Right lobe of liver (tissue), 6 donors: ENCODE data around the gene RDX. TPM values are rescaled to one million over a fixed set of nuclear protein-coding genes. Genes with fewer than 3 reads are reported as not detected.
A peak's percentile ranks its signal among the peaks of the same experiment; 100 is the strongest.

ENCODE experiments used
- ATAC-seq, 4 donors: fragments of 200-7000 bp; cut with Tn5 transposase; one replicate each; pipeline ENCODE4 v1.9.1; 2020; ENCODE audit warnings: mild to moderate bottlenecking in 4 of 4, moderate library complexity in 4 of 4
- DNase-seq, 3 donors: peaks; one replicate each; pipeline ENCODE4 v3.0.0-alpha.2; 2020
- H3K27ac ChIP-seq, 3 donors: fragments of 200-600 bp; one replicate each; pipeline ENCODE4 v1.8.0; 2022
- H3K27me3 ChIP-seq, 2 donors: fragments of 200-600 bp; one replicate each; pipeline ENCODE4 v1.8.0; 2022
- H3K36me3 ChIP-seq, 4 donors: fragments of 200-600 bp; sonication (generic) in 1 of 4; one replicate each; pipeline versions ENCODE4 v1.5.1 to v1.8.0; 2017 to 2022; ENCODE audit warnings: control low read depth in 1 of 4
- H3K4me1 ChIP-seq, 4 donors: fragments of 200-600 bp; sonication (generic) in 1 of 4; one replicate each; pipeline versions ENCODE4 v1.5.1 to v1.8.0; 2017 to 2022; ENCODE audit warnings: control low read depth in 1 of 4
- H3K4me3 ChIP-seq, 3 donors: fragments of 200-600 bp; one replicate each; pipeline ENCODE4 v1.8.0; 2022
- H3K9me3 ChIP-seq, 4 donors: fragments of 200-600 bp; sonication (generic) in 1 of 4; one replicate each; pipeline versions ENCODE4 v1.5.1 to v1.8.0; 2017 to 2022; ENCODE audit warnings: control low read depth in 1 of 4
- POLR2A ChIP-seq: fragments of 450-650 bp; IDR thresholded peaks from one replicate; pipeline ENCODE4 v1.6.1; 2017; ENCODE audit warnings: antibody characterized with exemption, mild to moderate bottlenecking
- WGBS: methylation state at CpG from one replicate; pipeline ENCODE4 v1.1.6; 2018; ENCODE audit warnings: low coverage, low lambda C conversion rate; ENCODE audit not compliant: insufficient coverage; ENCODE audit errors: missing lambda C conversion rate; 5-methylcytosine and 5-hydroxymethylcytosine counted together
- intact Hi-C, 2 donors: fragments of 100-400 bp; cut with DNase I; formaldehyde crosslinking; loops; one replicate each; pipeline versions ENCODE4 v1.11.2 to v1.14.1; 2022
- total RNA-seq, 6 experiments: library from RNA; depleted of rRNA in 2 of 6; stranded (reverse); fragments of >200 nt in 2 of 6; fragmentation: NEBNext Ultra II Directional in 3 of 6; extraction: Animal tissue kit (Norgen Biotek cat#: 25700) in 3 of 6; gene quantifications; one replicate each; pipeline versions ENCODE4 v1.1.0 to v1.2.4, GENCODE V29; 2016 to 2023
- TF ChIP-seq, protein P1 (sequence below), 4 donors: fragments of 200-600 bp in 3 of 4; fragments of 450-650 bp in 1 of 4; IDR thresholded peaks; one replicate each; pipeline versions ENCODE4 v1.5.1 to v1.8.0; 2016 to 2022; ENCODE audit warnings: antibody characterized with exemption in 4 of 4, mild to moderate bottlenecking in 2 of 4
- donor health status: DM: no; HTN: yes; CAD: no.
- donor health status: DM: no; HTN: no; CAD: no.
- donor health status: DM: no; HTN: no; CAD: no.
- donor health status: DM: no; HTN: yes; CAD: no.
- donor health status: DM: no; HTN: yes; CAD: no.

The RDX gene
- total RNA-seq, 6 experiments from 2014 or later, result 47.1 to 87.8 (median 81.8) TPM

DNA sequence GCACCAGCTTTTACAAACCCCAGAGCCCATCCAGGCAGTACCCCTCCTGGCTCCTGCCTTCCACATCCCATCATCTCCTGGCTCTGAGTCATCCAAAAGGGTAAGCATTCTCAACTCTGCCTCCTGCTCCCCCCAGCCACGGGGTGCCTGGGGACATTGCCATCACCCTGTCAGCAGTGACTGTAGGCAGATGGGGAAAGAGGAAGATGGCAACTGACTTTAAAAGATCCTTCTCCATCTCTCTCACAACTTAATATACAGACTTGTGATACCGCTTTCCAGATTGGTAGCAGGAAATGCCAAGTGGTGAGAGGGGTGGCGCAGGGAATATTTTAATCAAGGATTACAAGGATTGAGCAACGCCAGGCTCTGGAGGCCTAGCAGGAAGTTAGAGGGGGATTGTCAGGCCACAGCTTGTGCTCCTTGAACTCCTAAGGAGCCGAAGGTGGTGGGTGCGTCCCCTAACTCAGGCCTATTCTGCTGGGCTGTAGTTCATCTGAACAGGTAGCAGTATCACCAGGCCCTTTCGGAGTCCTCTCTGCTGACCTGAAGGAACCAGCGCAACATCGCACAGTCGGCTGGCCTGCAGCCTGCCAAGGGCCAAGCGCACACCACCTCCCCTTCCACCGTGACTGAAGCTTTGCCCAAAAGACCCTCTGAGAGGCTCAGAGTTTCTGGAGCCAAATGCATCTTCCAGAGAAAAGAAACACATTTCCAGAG, 119.9 kb downstream of the RDX start:
- Histone ChIP-seq H3K9me3 (no peaks in the 10 kb centered on the region), H3K4me1 (peaks cover 0 to 7% (median 2%) of the 10 kb centered on the region in 4 donors), H3K27me3 (no peaks in the 10 kb centered on the region), H3K4me3 (no peak overlapping the region), H3K36me3 (no peaks in the 10 kb centered on the region), H3K27ac (no peak overlapping the region)
- intact Hi-C loops, result no loop called here
- ATAC-seq, result no peak
- no peak for DNase-seq
- TF ChIP-seq, protein P1, sequence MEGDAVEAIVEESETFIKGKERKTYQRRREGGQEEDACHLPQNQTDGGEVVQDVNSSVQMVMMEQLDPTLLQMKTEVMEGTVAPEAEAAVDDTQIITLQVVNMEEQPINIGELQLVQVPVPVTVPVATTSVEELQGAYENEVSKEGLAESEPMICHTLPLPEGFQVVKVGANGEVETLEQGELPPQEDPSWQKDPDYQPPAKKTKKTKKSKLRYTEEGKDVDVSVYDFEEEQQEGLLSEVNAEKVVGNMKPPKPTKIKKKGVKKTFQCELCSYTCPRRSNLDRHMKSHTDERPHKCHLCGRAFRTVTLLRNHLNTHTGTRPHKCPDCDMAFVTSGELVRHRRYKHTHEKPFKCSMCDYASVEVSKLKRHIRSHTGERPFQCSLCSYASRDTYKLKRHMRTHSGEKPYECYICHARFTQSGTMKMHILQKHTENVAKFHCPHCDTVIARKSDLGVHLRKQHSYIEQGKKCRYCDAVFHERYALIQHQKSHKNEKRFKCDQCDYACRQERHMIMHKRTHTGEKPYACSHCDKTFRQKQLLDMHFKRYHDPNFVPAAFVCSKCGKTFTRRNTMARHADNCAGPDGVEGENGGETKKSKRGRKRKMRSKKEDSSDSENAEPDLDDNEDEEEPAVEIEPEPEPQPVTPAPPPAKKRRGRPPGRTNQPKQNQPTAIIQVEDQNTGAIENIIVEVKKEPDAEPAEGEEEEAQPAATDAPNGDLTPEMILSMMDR (IDR thresholded peaks at IDR 0.05), result no peak
- TF ChIP-seq POLR2A, result no peak
- 80% methylated on average over 3 of the region's 12 CpGs for WGBS

DNA sequence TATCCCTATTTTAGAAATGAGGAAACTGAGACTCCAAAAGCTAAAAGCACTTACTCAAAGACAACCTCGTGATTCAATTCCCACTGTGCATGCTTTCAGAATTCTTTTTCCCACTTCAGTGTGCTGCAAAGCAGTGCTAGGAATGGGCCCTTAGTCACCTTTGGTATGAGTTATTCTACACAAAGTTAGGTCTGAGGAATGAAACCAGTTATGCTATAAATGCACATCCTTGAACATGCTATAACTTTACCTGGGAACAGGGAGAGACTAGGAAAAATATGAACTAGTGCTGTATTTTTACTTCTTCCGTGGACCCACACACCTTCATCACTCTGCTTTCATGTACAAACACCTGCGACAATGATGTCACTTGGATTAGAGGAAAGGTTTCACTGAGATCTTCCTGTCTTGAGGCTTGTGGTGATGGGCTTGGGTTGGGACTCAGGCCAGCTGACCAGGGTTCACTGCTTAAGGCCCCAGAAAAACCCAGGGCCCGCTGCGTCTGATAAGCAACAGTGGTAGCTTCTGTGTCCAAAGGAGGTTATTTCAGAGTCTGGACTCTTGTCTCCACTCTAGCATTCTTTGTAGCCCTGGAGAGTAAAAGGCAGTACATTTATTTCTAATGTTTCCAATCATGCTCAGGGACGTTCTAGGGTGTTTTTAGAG, 121.6 kb downstream of the RDX start:
- no peaks in the 10 kb centered on the region for H3K27me3 ChIP-seq
- WGBS, result 69% methylated on average over 4 of the region's 6 CpGs
- no peak overlapping the region for H3K4me3 ChIP-seq
- no peak overlapping the region for H3K27ac ChIP-seq
- intact Hi-C loops, result no loop called here
- H3K36me3 ChIP-seq, result no peaks in the 10 kb centered on the region
- TF ChIP-seq, protein P1 (IDR thresholded peaks at IDR 0.05), result no peak
- no peak for TF ChIP-seq POLR2A
- no peaks in the 10 kb centered on the region for H3K9me3 ChIP-seq
- no peak for DNase-seq
- H3K4me1 ChIP-seq, result peaks cover 0 to 7% (median 2%) of the 10 kb centered on the region in 4 donors
- ATAC-seq, result no peak

DNA sequence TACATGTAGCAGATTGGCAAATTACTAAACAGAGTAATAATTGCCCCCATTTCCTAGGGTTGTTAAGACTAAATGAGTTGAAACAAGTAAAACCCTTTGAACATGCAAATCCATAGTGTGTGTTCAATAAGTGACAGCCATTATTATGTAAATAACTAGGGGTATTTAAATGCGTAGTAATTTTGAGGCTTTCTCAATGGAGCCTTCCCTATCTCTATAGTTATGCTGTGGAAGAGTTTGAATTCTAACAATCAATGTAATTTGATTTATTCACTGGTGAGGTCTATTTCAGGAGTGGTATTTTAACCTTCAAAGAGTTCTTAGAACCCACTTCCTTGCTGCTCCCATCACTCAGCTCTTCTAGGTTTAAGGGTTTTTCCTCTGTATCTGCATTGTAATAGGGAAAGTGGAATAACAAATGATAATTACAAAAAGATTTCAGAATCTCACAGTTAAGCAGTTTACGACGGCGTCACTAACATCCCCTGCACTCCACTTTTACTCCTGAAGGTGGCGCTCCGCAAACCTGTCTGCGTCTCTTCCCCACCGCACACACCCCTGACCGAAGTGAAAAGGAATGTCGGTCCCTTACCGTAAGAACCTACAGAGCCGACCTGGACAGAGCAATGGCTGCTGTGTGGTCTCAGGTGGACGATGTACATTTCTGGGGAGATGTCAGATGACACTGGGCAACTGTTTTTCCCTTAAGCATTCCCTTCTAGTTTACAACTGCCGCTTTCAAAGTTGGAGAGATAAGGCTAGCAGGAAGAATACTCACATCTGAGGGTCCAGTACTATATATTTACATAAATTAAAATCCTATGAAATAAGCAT, 122.4 kb downstream of the RDX start:
- Histone ChIP-seq H3K4me3 (no peak overlapping the region), H3K27me3 (no peaks in the 10 kb centered on the region), H3K27ac (no peak overlapping the region), H3K4me1 (peaks cover 0 to 7% (median 2%) of the 10 kb centered on the region in 4 donors), H3K9me3 (no peaks in the 10 kb centered on the region), H3K36me3 (no peaks in the 10 kb centered on the region)
- no peak for TF ChIP-seq POLR2A
- TF ChIP-seq, protein P1 (IDR thresholded peaks at IDR 0.05), result peak; percentile 50 to 84 (median 79)
- WGBS, result 13% methylated on average over 14 of the region's 14 CpGs
- DNase-seq (peak; percentile 57 to 70 (median 61)), ATAC-seq (peak; percentile 90 to 97 (median 92))
- intact Hi-C loops, result no loop called here

DNA sequence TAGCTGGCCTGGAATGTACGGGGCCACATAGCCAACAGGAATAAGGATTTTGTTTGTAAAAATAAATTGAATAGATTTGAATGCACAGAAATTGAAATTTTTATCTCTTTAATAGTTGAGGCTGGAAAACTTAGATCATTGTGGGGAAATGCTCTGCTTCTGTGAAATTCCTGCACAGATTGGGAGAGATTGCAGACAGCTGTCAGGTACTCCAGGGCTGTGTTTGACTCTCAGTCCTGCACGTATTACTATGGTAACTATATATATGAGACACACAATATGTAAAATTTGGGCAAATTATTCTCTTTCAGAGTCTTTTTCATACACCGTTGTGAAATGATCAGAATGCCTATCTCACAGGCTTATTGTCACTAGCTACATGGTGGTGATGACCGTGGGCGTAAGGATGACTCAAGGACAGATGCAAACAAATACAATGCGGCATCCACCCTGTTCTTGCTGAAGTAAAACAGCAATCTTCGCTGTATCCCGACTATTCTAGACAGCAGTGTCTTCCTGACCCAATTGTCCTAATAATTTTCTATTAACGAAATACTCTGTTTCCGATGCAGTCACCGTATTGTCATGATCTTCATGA, 123.8 kb downstream of the RDX start:
- no peak for DNase-seq
- Histone ChIP-seq H3K27ac (no peak overlapping the region), H3K27me3 (no peaks in the 10 kb centered on the region), H3K4me1 (peaks cover 0 to 7% (median 2%) of the 10 kb centered on the region in 4 donors), H3K36me3 (no peaks in the 10 kb centered on the region), H3K4me3 (no peak overlapping the region), H3K9me3 (no peaks in the 10 kb centered on the region)
- no peak for TF ChIP-seq POLR2A
- TF ChIP-seq, protein P1 (IDR thresholded peaks at IDR 0.05), result no peak
- no peak for ATAC-seq
- WGBS, result 84% methylated on average over 11 of the region's 11 CpGs
- intact Hi-C loops, result no loop called here
